D721Med (cell line): Measurements from ENCODE around the gene LRMDA.
A peak's percentile ranks its signal among the peaks of the same experiment; 100 is the strongest.

Experiments
- DNase-seq: peaks from one replicate; pipeline ENCODE4 v3.0.0; 2011; ENCODE audit warnings: low spot score; ENCODE audit not compliant: insufficient read length
- FAIRE-seq: peaks from 2 replicates; lab custom pipeline; 2011; peaks lifted over from hg19 to GRCh38; lab: Jason Lieb, UNC
- CTCF ChIP-seq: IDR thresholded peaks from 2 replicates; pipeline ENCODE4 v1.5.1; 2012; ENCODE audit warnings: mild to moderate bottlenecking, control low read depth; ENCODE audit not compliant: insufficient read depth; ENCODE audit errors: missing control alignments

The LRMDA gene

GRCh38 chr10:76302481-76302880 is 871.1 kb downstream of the LRMDA start:
- FAIRE-seq (no peak), DNase-seq (no peak)
- TF ChIP-seq CTCF, result no peak

GRCh38 chr10:76302961-76303630 is 871.7 kb downstream of the LRMDA start:
- DNase-seq (no peak), FAIRE-seq (no peak)
- TF ChIP-seq CTCF, result no peak

- FAIRE-seq, result no peak
- DNase-seq, result peak; percentile 36
- peak; percentile 85 for TF ChIP-seq CTCF
These were observed 872.4 kb downstream of the LRMDA start for GRCh38 chr10:76303682-76304316.

GRCh38 chr10:76305930-76306615 is 874.6 kb downstream of the LRMDA start:
- no peak for FAIRE-seq
- no peak for DNase-seq
- no peak for TF ChIP-seq CTCF

- TF ChIP-seq CTCF, result no peak
- no peak for DNase-seq
- FAIRE-seq, result no peak
These were observed 875.4 kb downstream of the LRMDA start for GRCh38 chr10:76306856-76307255.

- DNase-seq (peak; percentile 19), FAIRE-seq (no peak)
- TF ChIP-seq CTCF, result no peak
These were observed 877.6 kb downstream of the LRMDA start for GRCh38 chr10:76309070-76309469.
